Heart left ventricle (tissue), 16 donors: ENCODE data around the gene PLEKHA7. TPM values are rescaled to one million over a fixed set of nuclear protein-coding genes. Genes with fewer than 3 reads are reported as not detected.

Experiments
- ATAC-seq, 4 donors: fragments of 200-7000 bp; cut with Tn5 transposase; one replicate each; pipeline ENCODE4 v1.9.1; 2020 to 2022; ENCODE audit warnings: moderate library complexity in 4 of 4, mild to moderate bottlenecking in 3 of 4, moderate number of reproducible peaks in 1 of 4
- DNase-seq, 5 donors: peaks; one replicate each; pipeline ENCODE4 v3.0.0-alpha.2; 2020
- H3K27ac ChIP-seq, 12 donors: fragments of 200-600 bp; sonication (generic) in 4 of 12; one replicate each; pipeline versions ENCODE4 v1.5.0 to v1.8.0; 2016 to 2022; ENCODE audit warnings: mild to moderate bottlenecking in 2 of 12
- H3K27me3 ChIP-seq, 9 donors: fragments of 200-600 bp; sonication (generic) in 2 of 9; one replicate each; pipeline versions ENCODE4 v1.5.1 to v1.8.0; 2016 to 2022; ENCODE audit warnings: mild to moderate bottlenecking in 3 of 9
- H3K36me3 ChIP-seq, 9 donors: fragments of 200-600 bp; sonication (generic) in 2 of 9; one replicate each; pipeline versions ENCODE4 v1.5.0 to v1.8.0; 2018 to 2022; ENCODE audit warnings: mild to moderate bottlenecking in 2 of 9
- H3K4me1 ChIP-seq, 12 donors: fragments of 200-600 bp; sonication (generic) in 4 of 12; one replicate each; pipeline versions ENCODE4 v1.5.0 to v1.8.0; 2016 to 2022; ENCODE audit warnings: mild to moderate bottlenecking in 3 of 12
- H3K4me3 ChIP-seq, 12 donors: fragments of 200-600 bp; sonication (generic) in 4 of 12; one replicate each; pipeline versions ENCODE4 v1.5.0 to v1.8.0; 2017 to 2022; ENCODE audit warnings: mild to moderate bottlenecking in 9 of 12, moderate library complexity in 4 of 12
- H3K9me3 ChIP-seq, 12 donors: fragments of 200-600 bp; sonication (generic) in 4 of 12; one replicate each; pipeline versions ENCODE4 v1.5.0 to v1.8.0; 2016 to 2022; ENCODE audit warnings: mild to moderate bottlenecking in 1 of 12
- POLR2A ChIP-seq, 2 donors: fragments of 450-650 bp; IDR thresholded peaks; one replicate each; pipeline ENCODE4 v1.6.1; 2017; ENCODE audit warnings: antibody characterized with exemption in 2 of 2, mild to moderate bottlenecking in 2 of 2, moderate library complexity in 2 of 2
- WGBS, 4 donors: extraction: QIAGEN DNeasy Blood & Tissue Kit in 2 of 4; methylation state at CpG; one replicate each; pipeline versions ENCODE4 v1.1.5 to v1.1.7; 2013 to 2018; 5-methylcytosine and 5-hydroxymethylcytosine counted together
- intact Hi-C, 10 donors: fragments of 100-400 bp; cut with DNase I; formaldehyde crosslinking; loops; one replicate each; pipeline versions ENCODE4 v1.11.1 to v1.14.2; 2022
- polyA plus RNA-seq, 2 donors: library from polyadenylated mRNA; stranded (reverse); fragments of 200-250 nt; gene quantifications; one replicate each; pipeline ENCODE4 v1.2.3, GENCODE V29; 2013
- total RNA-seq, 9 donors: library from RNA; depleted of rRNA in 2 of 9; stranded (reverse); fragments of >200 nt in 2 of 9; fragmentation: NEBNext Ultra II Directional in 3 of 9; extraction: Animal tissue kit (Norgen Biotek cat#: 25700) in 3 of 9; gene quantifications; one replicate each; pipeline versions ENCODE4 v1.1.0 to v1.2.4, GENCODE V29; 2016 to 2023
- TF ChIP-seq, protein P1 (sequence below), 12 donors: fragments of 200-600 bp; sonication (generic) in 4 of 12; IDR thresholded peaks; one replicate each; pipeline versions ENCODE4 v1.5.0 to v1.8.0; 2018 to 2022; ENCODE audit warnings: antibody characterized with exemption in 12 of 12, mild to moderate bottlenecking in 5 of 12
- donor health status: ischemic (EF 13 %, LVEDD 7.1; RV severe dilation, severe dysfunction).
- donor health status: healthy with polysubstance abuse.
- donor health status: DM: no; HTN: yes; CAD: no.
- donor health status: DM: no; HTN: no; CAD: no.
- donor health status: ischemic (EF 25% LVEDD 6.9; RV normal size, moderate dysfunction).
- donor health status: ischemic (EF 25% LVEDD 5.7; RV mildly dilated, moderate dysfunction).
- donor health status: healthy.
- donor health status: DM: yes; HTN: yes; CAD: no.
- donor health status: ischemic (EF 35%, LVEDD 5.7; RV mildly dilated, moderate dysfunction).
- donor health status: nonischemic (EF 11% LVEDD 7.7; RV severe dilation, severe dysfunction).
- donor health status: DM: yes; HTN: yes; CAD: no.
- donor health status: PGD.
- donor health status: ischemic (EF 29% LVEDD 5.4; RV normal size, mild dysfunction).
- donor health status: nonischemic (EF 23%, LVEDD 6.1; RV moderate dilation, normal function).

Gene PLEKHA7
- total and polyA plus RNA-seq, 11 donors = 13.1 to 57.5 (median 23.5) TPM

DNA sequence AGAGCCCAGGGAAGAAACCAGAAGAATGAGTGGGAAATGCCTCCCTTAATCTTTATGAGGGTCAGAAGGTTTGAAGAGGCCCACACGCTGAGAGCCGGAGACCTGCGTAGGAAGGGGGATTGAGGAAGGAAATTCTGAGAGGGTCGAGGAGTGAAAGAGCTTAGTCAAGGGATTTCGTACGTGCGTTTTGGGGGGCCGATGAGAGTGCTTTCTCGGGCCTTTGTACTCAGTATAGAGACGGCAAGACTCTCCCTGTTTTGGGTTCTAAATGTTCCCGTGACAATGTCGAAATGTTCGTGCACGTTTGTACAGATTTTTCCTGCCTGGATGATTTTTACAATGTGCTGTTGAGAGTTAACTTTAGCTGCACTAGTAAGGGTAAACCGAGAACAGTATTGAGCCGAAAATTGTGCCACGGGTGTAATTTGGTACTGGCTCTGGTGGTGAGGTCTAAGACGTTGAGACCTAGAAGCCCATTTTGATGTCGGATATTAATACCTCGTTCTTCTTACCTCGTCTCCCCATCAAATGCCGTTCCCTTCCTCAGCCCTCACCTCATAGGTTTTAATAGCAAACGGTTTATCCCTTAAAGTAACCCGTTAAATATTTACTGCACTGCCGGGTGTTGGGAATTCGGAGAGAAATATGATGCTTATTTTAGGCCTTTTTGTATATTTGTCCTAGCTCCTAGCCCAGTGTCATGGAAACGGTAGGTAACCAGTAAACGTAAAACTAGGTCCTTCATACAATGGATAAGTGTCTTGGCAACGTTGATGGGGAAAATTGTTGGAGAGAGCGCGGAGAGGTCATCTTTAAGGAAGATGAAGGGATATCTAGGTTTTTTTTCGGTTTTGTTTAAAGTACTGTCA is 275.0 kb downstream of the PLEKHA7 start:
- peaks cover 0 to 27% (median 12%) of the 10 kb centered on the region in 9 donors for H3K36me3 ChIP-seq
- intact Hi-C loops = loop anchor here in 1 of 10 donors (5.0 kb wide), 1 partner anchor 1087 kb away; no protein-coding TSS in a partner anchor
- H3K4me3 ChIP-seq = peak overlapping the region; percentile 36 to 94 (median 80)
- H3K27me3 ChIP-seq = no peaks in the 10 kb centered on the region
- ATAC-seq (peak in 2 of 4 donors; percentile 4 to 5), DNase-seq (no peak)
- no peak for TF ChIP-seq POLR2A (IDR thresholded peaks at IDR 0.05)
- TF ChIP-seq, protein P1, sequence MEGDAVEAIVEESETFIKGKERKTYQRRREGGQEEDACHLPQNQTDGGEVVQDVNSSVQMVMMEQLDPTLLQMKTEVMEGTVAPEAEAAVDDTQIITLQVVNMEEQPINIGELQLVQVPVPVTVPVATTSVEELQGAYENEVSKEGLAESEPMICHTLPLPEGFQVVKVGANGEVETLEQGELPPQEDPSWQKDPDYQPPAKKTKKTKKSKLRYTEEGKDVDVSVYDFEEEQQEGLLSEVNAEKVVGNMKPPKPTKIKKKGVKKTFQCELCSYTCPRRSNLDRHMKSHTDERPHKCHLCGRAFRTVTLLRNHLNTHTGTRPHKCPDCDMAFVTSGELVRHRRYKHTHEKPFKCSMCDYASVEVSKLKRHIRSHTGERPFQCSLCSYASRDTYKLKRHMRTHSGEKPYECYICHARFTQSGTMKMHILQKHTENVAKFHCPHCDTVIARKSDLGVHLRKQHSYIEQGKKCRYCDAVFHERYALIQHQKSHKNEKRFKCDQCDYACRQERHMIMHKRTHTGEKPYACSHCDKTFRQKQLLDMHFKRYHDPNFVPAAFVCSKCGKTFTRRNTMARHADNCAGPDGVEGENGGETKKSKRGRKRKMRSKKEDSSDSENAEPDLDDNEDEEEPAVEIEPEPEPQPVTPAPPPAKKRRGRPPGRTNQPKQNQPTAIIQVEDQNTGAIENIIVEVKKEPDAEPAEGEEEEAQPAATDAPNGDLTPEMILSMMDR (IDR thresholded peaks at IDR 0.05) = no peak
- H3K27ac ChIP-seq = peak overlapping the region; percentile 83 to 98 (median 90)
- peaks cover 4 to 53% (median 42%) of the 10 kb centered on the region in 12 donors for H3K4me1 ChIP-seq
- WGBS, 4 donors = 2 to 4% (median 3%) methylated on average over 32 of the region's 32 CpGs
- no peaks in the 10 kb centered on the region for H3K9me3 ChIP-seq

DNA sequence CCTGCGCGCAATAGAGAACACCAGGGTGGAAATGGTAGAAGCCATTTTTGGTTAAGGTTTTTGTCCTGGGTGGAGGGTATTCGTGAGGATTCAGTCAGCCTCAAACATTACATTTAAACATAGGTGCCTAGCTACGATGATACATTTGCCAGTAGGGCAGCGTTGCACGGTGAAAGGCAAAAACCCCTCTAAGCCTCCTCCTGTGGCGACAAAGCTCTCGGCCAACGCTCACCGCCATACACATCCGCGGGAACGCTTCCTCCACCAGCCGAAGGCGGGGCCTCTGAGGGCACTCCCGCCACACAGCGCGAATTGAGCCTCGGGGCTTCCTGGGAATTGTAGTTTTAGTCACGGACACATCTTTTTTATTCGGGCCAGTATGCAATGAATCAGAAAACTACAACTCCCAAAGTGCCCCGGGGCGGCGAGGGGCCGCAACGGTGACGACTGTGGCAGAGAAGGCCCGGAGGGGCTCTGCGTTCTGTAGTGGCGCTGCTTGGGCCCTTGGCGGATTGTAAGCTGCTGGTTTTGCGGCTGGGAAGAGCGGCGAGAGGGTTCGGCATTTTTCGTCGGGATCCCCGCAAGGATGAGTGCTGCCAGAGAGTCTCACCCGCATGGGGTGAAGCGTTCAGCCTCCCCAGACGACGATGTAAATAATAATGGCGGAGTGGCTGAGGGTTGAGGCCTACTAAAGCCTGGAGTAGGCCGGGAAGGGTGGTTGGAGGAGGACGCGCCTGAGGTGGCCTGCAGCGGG is 275.8 kb downstream of the PLEKHA7 start, which contains the start of gene C11orf58:
Gene C11orf58, plus strand, starts transcription at position 455 of the 754 bp plus-strand sequence. Its CDS starts 132 bp downstream, at position 587.
- 0 to 1% (median 1%) methylated on average over 43 to 47 of the region's 47 CpGs for WGBS, 4 donors
- Histone ChIP-seq H3K27ac (peak within 1 kb of the TSS; percentile 83 to 98 (median 90)), H3K4me1 (peaks cover 4 to 45% (median 36%) of the 10 kb centered on the region in 12 donors), H3K27me3 (no peaks in the 10 kb centered on the region), H3K36me3 (peaks cover 0 to 22% (median 12%) of the 10 kb centered on the region in 9 donors), H3K9me3 (no peaks in the 10 kb centered on the region), H3K4me3 (peak within 1 kb of the TSS; percentile 36 to 94 (median 80))
- intact Hi-C loops = loop anchor here in 1 of 10 donors (5.0 kb wide), 1 partner anchor 1086 kb away; no protein-coding TSS in a partner anchor
- ATAC-seq (peak; percentile 97 to 100 (median 99)), DNase-seq (peak; percentile 96 to 97 (median 96))
- TF ChIP-seq POLR2A (IDR thresholded peaks at IDR 0.05) = peak in 1 of 2 donors; percentile 82
- TF ChIP-seq, protein P1 (IDR thresholded peaks at IDR 0.05) = peak in 1 of 12 donors; percentile 6

DNA sequence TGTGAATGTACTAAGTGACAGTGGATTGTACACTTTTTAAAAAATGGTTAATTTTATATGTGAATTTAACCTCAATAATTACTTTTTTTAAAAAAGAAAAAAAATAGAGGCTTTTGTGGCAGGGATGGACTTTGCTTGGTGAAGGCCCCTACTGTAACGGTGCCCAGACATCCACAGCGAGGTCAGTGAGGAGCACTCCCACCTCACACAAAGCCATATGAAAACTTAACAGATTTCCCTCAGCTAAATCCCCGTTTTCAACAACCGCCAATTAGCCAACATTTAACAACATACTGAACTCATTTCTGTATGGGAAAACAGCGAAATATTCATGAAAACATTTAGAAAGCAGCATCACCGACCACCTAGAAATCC is 276.4 kb downstream of the PLEKHA7 start:
- Histone ChIP-seq H3K36me3 (peaks cover 0 to 16% (median 12%) of the 10 kb centered on the region in 9 donors), H3K4me1 (peaks cover 4 to 40% (median 32%) of the 10 kb centered on the region in 12 donors), H3K27me3 (no peaks in the 10 kb centered on the region), H3K9me3 (no peaks in the 10 kb centered on the region), H3K27ac (peak overlapping the region; percentile 83 to 98 (median 90)), H3K4me3 (peak overlapping the region; percentile 36 to 94 (median 80))
- intact Hi-C loops = loop anchor here in 1 of 10 donors (5.0 kb wide), 1 partner anchor 1086 kb away; no protein-coding TSS in a partner anchor
- 0 to 3% (median 0%) methylated on average over 6 of the region's 6 CpGs for WGBS, 4 donors
- DNase-seq (no peak), ATAC-seq (peak in 2 of 4 donors; percentile 2 to 26)
- TF ChIP-seq POLR2A (IDR thresholded peaks at IDR 0.05) = no peak
- TF ChIP-seq, protein P1 (IDR thresholded peaks at IDR 0.05) = no peak

Other genes starting within 250 kb of the PLEKHA7 start
- gene RPS13, start 63.3 kb upstream of the PLEKHA7 start, total RNA-seq = 100 to 1,000 TPM; 614 to 853 (median 747) TPM
- 1,000 to 10,000 TPM; 1,467 to 2,207 TPM for gene RPS13, start 63.3 kb upstream of the PLEKHA7 start, polyA plus RNA-seq
- gene PIK3C2A, start 193.6 kb upstream of the PLEKHA7 start, total RNA-seq = 10 to 100 TPM; 28.5 to 52.2 (median 34.9) TPM
- gene PIK3C2A, start 193.6 kb upstream of the PLEKHA7 start, polyA plus RNA-seq = 10 to 100 TPM in 1 of 2 donors, 1 to 10 TPM in 1; 9.8 to 13.0 TPM